ENCODE measurements around the gene ASPN.

Gene ASPN

DNA sequence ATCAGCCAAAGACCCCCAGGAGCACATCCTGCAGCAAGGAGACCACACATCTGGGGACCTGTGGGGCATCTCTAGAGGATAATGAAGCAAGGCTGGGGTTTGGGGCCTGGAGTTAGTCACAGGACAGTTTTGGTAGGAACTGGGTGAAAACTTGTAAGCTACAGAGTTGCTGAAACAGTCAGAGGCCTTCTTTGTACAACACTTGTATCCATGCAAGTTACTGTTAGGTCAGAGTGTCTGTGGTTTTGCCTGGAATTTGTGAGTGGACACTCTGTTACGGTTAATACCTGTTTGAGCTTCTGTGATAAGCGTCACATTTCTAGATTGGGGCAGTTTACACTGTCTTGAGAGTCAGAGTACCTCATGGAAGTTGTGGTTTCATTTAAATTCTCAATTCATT lies 22.6 kb upstream of the ASPN start:
- DNase-seq (ENCODE audit: low read depth in 2 of 2), result no peak

DNA sequence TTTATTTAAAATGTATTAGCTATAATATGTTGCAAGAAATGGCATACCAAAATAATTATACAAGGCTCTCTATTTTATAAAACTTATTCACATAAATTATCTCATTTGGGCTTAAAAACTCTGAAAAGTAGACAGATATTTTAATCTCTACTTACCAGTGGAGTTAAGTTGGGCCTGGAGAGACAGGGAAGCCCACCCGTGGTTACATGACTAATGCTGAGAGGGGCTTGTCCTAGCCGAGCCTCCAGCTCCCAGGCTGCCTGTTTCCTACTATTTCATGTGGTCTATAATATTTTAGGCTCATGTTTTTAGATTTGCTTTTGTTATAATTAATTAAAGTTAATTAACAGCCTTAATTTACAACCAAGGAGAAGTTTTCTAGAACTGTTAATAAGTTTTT lies 20.9 kb upstream of the ASPN start:
- no peak for DNase-seq (ENCODE audit: low read depth in 2 of 2)

DNA sequence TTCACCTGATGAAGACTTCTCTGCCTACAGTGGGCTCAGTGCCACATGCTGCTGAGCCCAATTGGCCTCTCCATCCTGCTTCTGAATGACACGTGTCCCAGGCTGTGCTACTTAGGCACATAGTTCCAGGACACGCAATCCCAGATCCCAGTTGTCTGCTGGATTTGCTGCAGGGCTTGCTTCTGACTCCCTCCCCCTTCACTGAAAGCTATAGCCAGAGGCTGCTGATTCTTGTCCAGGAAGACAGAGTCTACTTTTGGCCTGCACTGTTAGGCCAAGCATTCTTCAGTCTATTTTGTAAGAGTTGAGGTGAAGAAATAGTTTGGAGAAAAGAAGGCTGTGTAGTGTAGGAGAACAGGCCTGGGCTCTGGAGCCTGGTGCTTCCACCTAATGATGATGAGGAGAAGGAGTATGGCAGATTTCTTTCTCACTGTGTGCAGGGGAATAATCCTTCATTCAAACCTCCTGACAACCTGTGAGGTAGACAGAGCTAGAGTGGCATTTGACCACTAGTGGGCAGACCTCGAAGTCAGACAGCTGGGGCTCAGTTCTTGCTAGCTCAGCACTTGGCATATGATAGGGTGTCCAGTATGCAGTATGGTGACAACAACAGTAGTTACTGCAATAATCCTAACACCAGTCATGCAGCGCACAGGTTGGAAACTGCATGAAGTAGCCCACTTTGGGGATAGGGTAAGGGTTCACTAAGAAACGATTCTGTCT lies 19.5 kb upstream of the ASPN start:
- no peak for DNase-seq (ENCODE audit: low read depth in 2 of 2)

DNA sequence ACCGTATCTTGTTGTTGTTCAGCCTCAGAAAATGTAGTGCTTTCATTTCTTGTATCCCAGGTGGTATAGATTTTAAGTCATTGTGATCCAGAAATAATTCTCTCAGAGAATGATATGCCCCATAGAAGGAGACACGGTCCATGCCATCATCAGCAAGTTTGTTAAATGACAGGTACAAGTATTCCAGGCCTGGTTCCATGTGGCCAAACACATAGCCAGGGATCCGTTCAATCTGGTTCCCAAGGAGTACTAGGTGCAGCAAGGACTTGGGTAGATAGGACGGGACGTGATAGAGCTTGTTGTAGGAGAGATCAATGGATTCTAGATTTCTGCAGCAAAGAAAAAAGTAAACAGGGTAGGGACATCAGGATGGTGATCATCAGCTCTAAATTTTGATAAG lies 18.4 kb upstream of the ASPN start:
- DNase-seq (ENCODE audit: low read depth in 2 of 2), result no peak

DNA sequence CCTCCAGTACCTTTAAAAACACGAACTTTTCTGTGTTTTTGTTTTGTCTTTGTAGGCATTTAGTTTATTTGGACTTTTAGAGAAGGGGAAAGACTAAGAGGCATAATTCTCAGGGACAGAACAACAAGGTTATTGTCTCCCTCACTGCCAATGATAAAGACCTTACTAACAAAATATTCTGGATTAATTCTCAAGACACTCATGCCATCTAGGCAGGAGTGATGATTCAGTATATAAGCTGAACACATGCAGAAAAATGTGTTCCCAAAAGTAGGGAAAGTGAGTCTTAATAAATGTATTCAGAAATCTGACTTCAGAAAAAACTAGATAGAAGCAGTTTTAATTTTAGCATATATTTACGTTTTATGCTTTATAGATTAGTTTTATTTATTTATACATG lies 17.4 kb upstream of the ASPN start:
- no peak for DNase-seq (ENCODE audit: low read depth in 2 of 2)

DNA sequence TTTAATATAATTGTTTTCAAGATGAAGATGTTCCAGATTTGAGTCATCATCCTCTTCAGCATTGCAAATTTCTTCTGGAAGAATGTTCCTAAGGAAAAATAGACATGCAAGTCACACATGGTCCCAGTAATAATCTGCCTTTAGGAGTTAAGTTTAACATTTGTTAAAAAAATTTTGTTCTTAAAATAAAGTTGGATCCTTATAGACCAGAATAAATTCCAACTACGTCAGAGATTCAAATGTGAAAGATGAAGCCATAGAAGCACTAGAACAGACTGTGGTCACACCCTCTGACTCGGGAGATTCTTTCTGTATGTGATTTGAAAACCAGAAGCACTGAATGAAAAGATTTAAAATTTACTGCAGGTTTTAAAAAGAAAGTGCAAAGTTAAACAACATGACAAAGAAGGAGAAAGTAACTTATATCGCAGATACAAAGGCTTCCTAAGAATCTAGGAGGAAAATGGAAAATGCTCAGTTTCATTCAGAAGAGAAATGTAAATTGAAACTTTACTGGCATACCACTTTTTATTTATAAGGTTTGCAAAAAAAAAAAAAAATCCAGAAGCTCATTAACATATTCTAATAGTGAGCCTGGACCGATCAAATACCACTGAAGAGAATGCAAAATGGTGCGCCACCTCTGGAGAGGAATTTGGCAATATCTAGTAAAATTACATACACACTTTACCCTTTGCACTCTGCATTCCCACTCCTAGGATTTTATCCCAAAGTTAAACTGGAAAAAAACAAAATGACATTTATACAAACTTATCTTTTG lies 14.3 kb upstream of the ASPN start:
- DNase-seq (ENCODE audit: low read depth in 2 of 2), result no peak

DNA sequence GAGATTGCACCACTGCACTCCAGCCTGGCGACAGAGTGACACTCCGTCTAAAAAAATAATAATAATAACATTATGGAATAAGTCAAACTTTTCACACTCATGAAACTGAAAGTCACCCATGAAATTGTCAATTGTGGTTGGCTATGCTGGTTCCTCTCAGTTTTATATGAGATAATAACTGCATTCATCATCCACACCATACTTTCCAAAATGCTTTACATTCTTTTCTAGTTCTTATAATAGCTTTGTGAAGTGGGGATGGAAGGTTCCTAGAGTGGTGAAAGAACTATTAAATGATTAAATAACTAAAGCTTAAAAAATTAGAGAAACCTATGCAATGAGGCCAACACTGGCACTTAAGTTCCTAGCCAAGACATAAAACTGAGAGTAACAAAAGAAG lies 12.6 kb upstream of the ASPN start:
- no peak for DNase-seq (ENCODE audit: low read depth in 2 of 2)

DNA sequence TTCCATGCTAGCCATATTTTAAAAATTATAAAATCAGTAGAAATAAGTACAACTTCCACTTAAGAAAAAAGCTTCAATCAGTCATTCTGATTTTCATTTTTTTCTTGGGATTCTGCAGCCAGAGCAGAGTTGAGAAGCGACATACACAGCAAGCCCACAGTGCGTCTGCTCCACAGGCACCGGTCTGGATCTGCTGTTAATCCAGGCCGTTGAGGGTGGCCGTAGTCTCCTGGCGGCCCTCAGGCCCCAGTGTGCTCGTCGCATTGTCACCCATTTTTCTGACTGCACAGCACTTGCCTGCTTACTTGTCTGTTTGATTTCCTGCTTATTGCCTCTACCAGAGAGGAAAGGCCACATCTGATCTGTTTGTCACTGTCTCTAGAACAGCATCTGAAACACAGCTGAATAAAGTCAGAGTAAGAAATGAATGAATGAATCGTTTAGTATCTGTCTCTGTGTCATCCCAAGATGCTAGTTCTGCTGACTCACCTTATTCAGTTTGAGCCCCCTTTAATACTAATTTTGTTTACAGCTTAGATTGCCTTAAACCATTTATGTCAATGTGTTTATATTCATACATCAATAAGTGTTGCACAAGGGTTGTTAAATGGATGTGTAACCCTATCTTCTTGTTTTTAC lies 11.6 kb upstream of the ASPN start:
- no peak for DNase-seq (ENCODE audit: low read depth in 2 of 2)

DNA sequence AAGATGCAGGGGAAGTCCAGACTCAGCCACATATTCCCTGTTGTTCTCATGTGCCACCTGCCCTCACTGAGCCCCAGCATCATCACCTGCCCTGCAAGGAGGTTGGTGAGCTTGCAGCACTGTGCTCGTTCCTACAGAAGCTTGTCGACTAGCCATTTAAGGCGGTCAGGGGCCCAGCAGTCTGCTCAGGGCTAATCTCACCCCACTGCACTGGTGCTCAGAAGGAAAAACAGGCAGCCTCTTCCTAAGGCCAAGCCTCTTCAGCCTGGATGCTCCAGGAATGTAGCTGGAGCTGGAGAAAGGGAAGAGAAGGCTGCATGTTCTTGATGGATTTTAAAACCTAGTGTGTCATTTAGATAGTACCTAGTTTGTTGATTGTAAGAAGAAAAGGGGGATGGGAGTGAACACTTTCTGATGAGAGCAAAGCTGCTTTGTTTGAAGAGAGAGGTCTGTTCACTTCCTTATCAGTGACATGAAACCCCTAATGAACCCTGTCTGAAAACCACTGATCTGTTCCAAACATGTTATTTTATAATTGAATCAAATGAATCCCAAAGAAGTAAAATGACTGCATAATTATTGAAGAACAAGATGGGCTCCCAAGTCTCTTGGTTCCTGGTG lies 10.6 kb upstream of the ASPN start:
- DNase-seq (ENCODE audit: low read depth in 2 of 2), result no peak

DNA sequence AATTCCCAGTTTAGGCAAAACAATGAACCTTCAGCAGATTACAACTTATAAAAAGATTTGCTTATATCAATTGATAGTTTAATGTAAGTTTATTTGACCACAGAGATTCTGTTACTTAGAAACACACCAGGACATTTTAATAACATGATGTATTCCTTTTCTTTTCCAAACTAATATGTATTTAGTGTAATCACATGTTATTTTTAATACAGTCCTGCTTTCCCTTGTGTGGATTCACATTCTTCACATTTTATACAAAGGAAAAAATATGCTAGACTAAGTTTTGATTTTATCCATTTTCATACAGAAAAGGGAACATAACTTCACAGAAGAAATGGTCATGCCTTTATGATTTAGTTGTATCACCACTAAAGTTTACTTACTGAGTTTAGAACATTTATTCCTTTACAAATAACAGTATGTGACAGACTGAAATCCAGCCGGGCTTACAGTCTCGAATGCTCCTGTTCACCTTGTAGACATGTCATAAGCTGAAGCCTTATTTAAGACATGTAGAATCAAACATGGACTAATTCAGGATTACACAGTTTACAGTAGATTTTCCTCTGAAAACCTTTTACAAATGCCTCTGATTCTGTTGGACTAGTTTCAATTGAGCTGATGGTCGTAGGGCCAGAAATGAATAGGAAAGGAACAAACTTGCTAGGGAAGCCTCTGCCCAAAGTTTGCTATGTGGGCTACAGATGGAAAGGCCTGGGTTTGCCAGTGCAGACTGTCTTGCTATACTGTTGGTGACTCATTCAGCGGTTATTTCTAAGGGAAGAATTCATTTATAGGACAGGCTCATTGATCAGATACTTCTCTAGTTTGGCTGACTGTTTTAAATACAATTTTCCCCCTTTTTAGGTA lies 6.6 kb upstream of the ASPN start:
- no peak for DNase-seq (ENCODE audit: low read depth in 2 of 2)

DNA sequence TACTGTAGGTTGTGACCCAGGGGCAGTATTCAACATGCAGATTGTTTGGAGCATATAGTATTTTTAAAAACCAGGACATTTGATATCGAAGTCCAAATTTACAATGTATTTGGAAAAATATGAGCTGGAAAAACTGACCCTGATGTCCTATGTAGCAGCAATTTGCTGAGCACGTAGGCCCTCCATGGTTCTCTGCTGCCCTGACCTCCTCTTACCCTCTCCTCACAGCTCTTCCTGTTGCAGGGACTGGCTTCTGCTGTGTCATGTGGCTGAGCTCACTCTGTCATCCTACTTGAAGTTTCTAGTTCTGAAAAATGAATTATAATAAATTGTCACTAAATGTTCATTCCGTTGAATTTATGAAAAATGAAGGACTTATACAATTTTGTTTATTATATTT lies 4.1 kb upstream of the ASPN start:
- no peak for DNase-seq (ENCODE audit: low read depth in 2 of 2)

DNA sequence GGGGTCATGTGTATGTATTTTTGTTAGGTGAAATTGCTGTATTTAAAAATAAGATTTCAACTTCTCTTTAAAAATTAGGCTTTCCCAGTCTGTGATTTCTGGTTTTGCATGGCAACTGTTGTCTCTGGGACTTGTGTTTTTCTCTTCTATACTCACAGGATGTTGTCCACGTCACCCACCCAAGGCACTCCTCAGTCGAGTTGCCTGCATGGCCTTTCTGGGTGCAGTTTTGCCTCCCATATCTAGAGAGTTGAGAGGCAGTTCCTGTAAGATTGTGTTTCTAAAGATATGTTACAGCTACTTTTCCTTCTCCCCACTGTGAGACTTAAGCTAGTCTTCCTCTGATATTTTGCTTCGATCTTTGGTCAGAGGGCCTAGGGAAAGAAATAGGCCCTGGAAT lies 2.3 kb upstream of the ASPN start:
- DNase-seq (ENCODE audit: low read depth in 2 of 2), result no peak

DNA sequence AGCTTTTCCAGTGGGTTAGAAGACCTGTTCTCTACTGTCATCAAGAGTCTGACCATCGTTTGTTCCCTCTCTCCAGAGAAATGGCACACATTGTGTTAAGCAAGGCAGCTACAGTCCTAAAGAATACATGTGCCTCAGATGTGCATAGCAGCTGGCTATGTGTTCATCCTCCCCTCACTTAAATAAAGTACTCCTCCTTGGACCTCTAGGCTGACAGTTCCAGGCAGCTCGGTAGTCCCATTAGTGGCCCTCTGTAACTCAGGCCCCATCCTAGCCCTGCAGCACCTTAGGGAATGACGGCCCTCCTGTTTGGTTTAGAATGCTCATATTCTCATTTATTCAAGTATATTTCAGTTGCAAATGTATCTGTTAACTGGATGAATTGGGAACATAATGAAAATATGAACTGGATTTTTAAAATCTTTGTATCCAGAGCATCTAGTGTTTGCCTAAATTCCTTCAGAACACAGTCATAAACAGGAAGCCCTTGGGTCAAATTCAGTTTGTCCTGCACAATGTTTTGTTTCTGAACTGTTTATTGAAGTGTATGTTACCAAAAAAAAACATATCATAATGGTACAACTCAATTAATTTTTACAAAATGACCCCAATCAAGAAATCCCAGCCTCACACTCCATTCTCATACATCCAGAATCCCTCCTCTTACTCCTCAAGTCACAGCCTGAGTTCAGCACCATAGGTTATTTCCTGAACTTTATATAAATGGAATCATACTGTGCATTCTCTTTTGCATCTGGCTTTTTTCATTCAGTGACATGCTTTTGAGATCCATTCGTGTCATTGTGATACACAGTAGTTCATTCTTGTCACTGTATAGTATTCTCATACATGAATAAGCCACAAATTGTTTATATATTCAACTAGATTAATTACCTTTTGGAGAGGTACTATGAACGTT lies 1.6 kb upstream of the ASPN start:
- DNase-seq (ENCODE audit: low read depth in 2 of 2), result no peak

DNA sequence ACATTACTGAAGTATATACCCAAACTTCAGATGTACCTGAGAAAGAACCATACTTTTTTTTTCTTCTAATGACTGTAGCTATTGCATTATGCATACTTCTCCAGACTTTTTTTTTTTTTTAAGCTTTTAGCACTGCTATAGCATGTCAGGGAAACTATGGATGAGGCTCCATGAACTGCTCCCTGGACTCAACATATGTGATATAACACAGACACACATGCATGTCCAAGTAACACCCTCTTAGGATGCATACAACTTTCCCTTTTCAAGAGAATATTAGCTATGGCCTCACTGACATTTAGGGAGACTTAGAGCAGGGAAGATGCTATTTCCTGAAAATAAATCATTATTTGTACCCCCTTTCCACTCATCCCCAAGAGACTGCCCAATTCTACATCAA lies 499 bp upstream of the ASPN start:
- no peak for DNase-seq (ENCODE audit: low read depth in 2 of 2)

DNA sequence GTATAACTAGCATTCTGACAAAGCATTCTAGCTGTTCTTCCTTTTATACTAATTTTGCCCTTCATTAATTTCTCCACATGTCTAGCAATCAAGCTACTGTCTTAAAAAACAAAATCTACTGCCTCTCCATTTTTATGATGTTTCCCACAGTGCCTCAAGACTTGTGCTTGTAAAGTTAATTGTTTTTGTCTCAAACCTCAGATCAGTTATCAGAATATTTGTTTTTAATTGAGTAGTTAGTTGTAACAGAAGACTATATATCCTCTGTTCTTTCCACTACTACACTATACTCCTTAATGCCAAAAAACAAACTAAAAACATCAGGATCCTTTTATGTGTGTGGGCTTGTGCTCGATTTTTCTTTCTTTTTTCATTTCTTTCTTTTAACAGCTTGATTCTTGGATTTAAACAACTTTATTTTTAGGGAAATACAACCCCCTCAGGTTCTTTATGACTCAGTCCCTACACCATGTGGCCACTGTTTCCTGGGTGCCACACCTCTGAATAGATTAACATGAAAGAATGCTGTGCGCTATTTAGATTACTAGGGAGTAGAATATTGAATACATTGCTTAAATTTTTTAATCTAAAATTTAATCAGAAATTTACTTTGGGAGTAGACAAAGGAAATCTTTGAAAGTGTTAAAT lies 1.2 kb downstream of the ASPN start:
- no peak for DNase-seq (ENCODE audit: low read depth in 2 of 2)

DNA sequence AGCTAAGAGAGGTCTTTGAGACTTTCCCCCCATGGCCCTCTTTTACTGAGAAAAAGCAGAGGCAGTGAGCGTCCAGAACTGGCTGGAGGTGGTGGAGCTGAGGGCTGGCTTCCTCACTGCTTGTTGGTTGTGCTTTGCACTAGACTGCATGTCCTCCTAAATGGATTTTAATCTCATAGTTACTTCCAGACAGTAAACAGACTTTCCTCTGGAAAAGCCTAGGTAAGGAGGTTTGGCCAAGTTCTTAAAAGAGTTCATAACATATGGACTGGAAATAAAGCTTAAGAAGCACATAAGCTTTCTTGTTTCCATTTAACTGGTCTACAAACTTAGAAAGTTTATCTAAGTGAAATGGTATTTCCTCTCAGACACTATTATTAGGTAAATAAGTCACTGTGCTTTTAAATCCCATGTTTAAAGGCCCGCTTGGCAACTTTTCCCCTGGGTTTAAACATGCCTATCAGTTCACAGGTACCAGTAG lies 2.0 kb downstream of the ASPN start:
- no peak for DNase-seq (ENCODE audit: low read depth in 2 of 2)

DNA sequence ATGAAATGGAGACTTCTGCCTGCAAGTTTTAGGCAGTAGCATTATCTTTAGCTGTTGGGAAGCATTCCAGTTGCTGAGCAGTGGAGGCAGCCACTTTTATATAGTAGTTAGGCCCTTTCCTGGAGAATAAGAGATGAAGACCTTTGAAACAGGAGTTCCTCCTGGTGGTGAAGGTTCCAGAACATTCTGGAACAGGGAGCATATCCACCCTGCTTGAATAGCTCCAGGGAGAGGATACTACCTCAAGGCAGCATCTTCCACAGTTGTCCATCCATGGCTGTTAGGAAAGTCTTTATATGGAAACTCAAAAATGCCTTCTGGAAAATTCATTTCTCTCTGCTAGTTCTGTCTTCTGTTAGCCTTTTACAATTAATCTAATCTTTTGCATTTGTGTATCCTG lies 3.0 kb downstream of the ASPN start:
- no peak for DNase-seq (ENCODE audit: low read depth in 2 of 2)

DNA sequence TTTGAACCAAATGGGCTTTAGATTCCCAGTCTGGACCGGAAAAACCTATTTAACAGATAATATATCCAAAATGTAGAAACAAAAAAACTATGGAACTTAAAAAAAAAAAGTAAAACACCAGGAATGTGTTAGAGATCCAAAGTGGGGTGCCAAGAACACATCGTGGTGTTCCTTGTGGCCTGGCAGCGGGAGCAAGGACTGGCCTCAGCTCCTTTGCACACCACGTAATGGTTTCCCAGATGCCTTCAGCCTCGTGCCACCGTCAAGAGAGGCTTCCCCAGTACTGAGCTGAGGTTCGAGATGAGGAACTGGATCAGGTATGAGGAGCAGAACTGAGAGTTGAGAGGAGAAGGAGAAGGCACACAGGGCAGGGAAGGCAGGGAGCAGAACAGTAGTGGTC lies 3.5 kb downstream of the ASPN start:
- DNase-seq (ENCODE audit: low read depth in 2 of 2), result no peak

DNA sequence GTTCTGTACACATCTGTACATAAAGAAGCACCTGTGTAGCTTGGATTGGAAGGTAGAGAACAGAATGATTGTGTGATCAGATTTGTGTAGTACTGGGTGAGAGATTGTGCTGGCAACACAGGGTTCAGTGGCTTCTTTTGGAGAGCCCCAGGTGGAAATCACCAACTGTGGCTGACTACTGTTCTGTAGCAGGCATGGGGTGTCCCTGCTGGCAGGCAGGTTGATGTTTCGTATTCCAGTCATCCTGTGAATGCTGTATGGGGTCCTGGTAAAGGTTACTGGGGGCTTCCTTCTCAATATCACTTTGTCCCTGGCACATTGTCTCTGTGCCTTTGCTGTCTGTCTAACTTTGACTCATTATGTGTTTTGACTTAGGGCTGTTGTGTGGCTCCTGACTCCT lies 5.3 kb downstream of the ASPN start:
- no peak for DNase-seq (ENCODE audit: low read depth in 2 of 2)

DNA sequence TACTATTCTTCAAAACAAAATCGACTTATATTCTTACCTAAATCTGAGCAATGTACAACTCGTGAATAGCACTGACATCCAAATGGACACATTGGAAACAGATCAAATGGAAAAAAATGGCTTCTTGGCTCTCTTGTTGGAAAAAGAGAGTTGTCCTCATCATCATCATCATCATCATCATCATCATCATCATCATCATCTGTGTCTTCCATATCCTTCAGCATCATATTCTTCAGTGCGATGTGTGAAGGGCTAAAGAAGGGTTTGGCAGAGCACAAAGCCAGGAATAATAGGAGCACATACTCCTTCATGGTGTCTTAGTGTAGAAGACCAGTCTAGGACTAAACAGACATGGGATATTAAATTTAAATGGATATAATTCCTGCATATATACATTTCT lies 7.7 kb downstream of the ASPN start:
- no peak for DNase-seq (ENCODE audit: low read depth in 2 of 2)
